ENCODE results near the gene PIAS4.

GRCh38 chr19:3958836-3959765 is 48.4 kb upstream of the PIAS4 start:
- TF ChIP-seq GATA3 (IDR thresholded peaks at IDR 0.05; ENCODE audit: low read depth, low read length) (no peak), GATA2 (IDR thresholded peaks at IDR 0.05; ENCODE audit: low read depth, low read length) (no peak)
